Mucosa of descending colon (tissue), 3 donors: ENCODE measurements around the gene ABCB4. TPM values are rescaled to one million over a fixed set of nuclear protein-coding genes. Genes with fewer than 3 reads are reported as not detected.

Source experiments
- ATAC-seq: fragments of 200-7000 bp; cut with Tn5 transposase; one replicate; pipeline ENCODE4 v1.9.1; 2020; ENCODE audit warnings: mild to moderate bottlenecking, moderate library complexity
- DNase-seq, 3 donors: peaks; one replicate each; pipeline ENCODE4 v3.0.0-alpha.2; 2020
- H3K36me3 ChIP-seq: fragments of 200-600 bp; one replicate; pipeline ENCODE4 v1.8.0; 2021; ENCODE audit warnings: low read depth, mild to moderate bottlenecking
- H3K4me1 ChIP-seq: fragments of 200-600 bp; one replicate; pipeline ENCODE4 v1.8.0; 2021; ENCODE audit warnings: low read depth, mild to moderate bottlenecking
- H3K4me3 ChIP-seq: fragments of 200-600 bp; one replicate; pipeline ENCODE4 v1.8.0; 2021; ENCODE audit warnings: mild to moderate bottlenecking
- H3K9me3 ChIP-seq: fragments of 200-600 bp; one replicate; pipeline ENCODE4 v1.8.0; 2021; ENCODE audit warnings: mild to moderate bottlenecking
- intact Hi-C, 2 donors: fragments of 100-400 bp; cut with DNase I in 1 of 2; cut with micrococcal nuclease in 1 of 2; formaldehyde crosslinking; loops; one replicate each; pipeline versions ENCODE4 v1.11.0 to v1.11.1; 2022; cut with DNase I, micrococcal nuclease
- total RNA-seq, 3 donors: library from RNA; stranded (reverse); fragmentation: NEBNext Ultra II Directional in 2 of 3; extraction: Animal tissue kit (Norgen Biotek cat#: 25700) in 2 of 3; gene quantifications; one replicate each; pipeline versions ENCODE4 v1.2.1 to v1.2.4, GENCODE V29; 2021 to 2023
- TF ChIP-seq, protein P1 (sequence below): fragments of 200-600 bp; IDR thresholded peaks from one replicate; pipeline ENCODE4 v1.8.0; 2022; ENCODE audit warnings: antibody characterized with exemption, mild to moderate bottlenecking
- donor health status: DM: no; HTN: no; CAD: no; lungs with moderate emphysema.
- donor health status: DM: no; HTN: no; CAD: no.
- donor health status: DM: no; HTN: yes; CAD: no.

The ABCB4 gene
- total RNA-seq, 3 donors from 2014 or later, result 0.65 to 1.4 (median 1.2) TPM

- intact Hi-C loops, result no loop called here
- DNase-seq (no peak), ATAC-seq (no peak)
- no peaks in the 10 kb centered on the region for H3K9me3 ChIP-seq
- TF ChIP-seq, protein P1, sequence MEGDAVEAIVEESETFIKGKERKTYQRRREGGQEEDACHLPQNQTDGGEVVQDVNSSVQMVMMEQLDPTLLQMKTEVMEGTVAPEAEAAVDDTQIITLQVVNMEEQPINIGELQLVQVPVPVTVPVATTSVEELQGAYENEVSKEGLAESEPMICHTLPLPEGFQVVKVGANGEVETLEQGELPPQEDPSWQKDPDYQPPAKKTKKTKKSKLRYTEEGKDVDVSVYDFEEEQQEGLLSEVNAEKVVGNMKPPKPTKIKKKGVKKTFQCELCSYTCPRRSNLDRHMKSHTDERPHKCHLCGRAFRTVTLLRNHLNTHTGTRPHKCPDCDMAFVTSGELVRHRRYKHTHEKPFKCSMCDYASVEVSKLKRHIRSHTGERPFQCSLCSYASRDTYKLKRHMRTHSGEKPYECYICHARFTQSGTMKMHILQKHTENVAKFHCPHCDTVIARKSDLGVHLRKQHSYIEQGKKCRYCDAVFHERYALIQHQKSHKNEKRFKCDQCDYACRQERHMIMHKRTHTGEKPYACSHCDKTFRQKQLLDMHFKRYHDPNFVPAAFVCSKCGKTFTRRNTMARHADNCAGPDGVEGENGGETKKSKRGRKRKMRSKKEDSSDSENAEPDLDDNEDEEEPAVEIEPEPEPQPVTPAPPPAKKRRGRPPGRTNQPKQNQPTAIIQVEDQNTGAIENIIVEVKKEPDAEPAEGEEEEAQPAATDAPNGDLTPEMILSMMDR, result no peak
- H3K36me3 ChIP-seq, result no peaks in the 10 kb centered on the region
- H3K4me3 ChIP-seq, result no peak overlapping the region
- H3K4me1 ChIP-seq, result no peaks in the 10 kb centered on the region
Measured at GRCh38 chr7:87512906-87513305, 37.4 kb upstream of the ABCB4 start.

DNA sequence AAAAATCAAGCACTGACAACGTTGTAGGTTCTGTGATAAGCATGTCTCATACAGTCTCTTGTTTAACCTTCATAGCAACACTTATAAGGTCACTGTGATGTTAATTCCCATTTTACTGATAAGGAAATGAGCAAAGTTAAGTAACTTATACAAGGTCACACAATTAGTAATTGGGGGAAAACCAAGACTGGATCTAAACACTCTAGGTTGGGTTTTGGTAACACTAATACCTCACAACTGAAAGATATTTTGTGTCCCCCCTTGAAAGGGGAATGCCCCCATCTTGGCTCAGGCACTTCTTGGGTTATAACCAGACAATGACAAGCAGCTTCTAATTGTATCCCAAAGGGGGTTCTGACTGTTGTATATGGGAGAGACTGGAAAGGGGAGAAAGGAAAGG, 36.0 kb upstream of the ABCB4 start:
- Histone ChIP-seq H3K36me3 (no peaks in the 10 kb centered on the region), H3K4me1 (no peaks in the 10 kb centered on the region), H3K4me3 (no peak overlapping the region), H3K9me3 (no peaks in the 10 kb centered on the region)
- ATAC-seq, result no peak
- DNase-seq, result no peak
- intact Hi-C loops, result no loop called here
- TF ChIP-seq, protein P1, result no peak

- Histone ChIP-seq H3K9me3 (no peaks in the 10 kb centered on the region), H3K4me1 (no peaks in the 10 kb centered on the region), H3K4me3 (no peak overlapping the region), H3K36me3 (no peaks in the 10 kb centered on the region)
- TF ChIP-seq, protein P1, result no peak
- ATAC-seq, result no peak
- intact Hi-C loops, result no loop called here
- no peak for DNase-seq
Measured at GRCh38 chr7:87510411-87510875, 35.0 kb upstream of the ABCB4 start.

DNA sequence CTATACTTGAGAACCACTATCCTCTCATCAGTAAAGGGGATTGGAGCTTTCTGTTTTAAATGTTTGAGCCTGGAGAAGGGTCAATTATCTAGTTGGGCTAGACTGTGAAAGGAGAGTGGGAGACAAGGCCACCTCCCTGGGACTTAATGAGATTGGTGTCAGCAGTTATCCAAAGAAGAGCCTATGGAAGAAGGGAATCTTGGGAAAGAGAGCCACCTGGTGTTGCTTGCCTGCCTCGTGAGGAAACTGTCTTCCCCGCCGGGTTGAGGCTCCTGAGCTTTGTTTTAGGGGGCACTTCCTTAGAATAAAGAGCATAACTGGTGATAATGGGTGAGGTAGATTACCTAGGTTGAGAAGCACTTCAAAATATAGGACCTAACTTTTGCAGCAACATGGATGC, 32.0 kb upstream of the ABCB4 start:
- DNase-seq (no peak), ATAC-seq (no peak)
- TF ChIP-seq, protein P1, result no peak
- Histone ChIP-seq H3K36me3 (no peaks in the 10 kb centered on the region), H3K9me3 (no peaks in the 10 kb centered on the region), H3K4me3 (no peak overlapping the region), H3K4me1 (no peaks in the 10 kb centered on the region)
- intact Hi-C loops, result loop anchor here in 1 of 2 donors (10.0 kb wide), 1 partner anchor 377 kb away; no protein-coding TSS in a partner anchor

- no peaks in the 10 kb centered on the region for H3K9me3 ChIP-seq
- no peak overlapping the region for H3K4me3 ChIP-seq
- TF ChIP-seq, protein P1, result no peak
- H3K36me3 ChIP-seq, result no peaks in the 10 kb centered on the region
- intact Hi-C loops, result loop anchor here in 1 of 2 donors (10.0 kb wide), 1 partner anchor 378 kb away; no protein-coding TSS in a partner anchor
- no peak for DNase-seq
- H3K4me1 ChIP-seq, result no peaks in the 10 kb centered on the region
- no peak for ATAC-seq
Measured at GRCh38 chr7:87506246-87507180, 31.0 kb upstream of the ABCB4 start.
